ENCODE data around the gene TJP3.

The TJP3 gene

DNA sequence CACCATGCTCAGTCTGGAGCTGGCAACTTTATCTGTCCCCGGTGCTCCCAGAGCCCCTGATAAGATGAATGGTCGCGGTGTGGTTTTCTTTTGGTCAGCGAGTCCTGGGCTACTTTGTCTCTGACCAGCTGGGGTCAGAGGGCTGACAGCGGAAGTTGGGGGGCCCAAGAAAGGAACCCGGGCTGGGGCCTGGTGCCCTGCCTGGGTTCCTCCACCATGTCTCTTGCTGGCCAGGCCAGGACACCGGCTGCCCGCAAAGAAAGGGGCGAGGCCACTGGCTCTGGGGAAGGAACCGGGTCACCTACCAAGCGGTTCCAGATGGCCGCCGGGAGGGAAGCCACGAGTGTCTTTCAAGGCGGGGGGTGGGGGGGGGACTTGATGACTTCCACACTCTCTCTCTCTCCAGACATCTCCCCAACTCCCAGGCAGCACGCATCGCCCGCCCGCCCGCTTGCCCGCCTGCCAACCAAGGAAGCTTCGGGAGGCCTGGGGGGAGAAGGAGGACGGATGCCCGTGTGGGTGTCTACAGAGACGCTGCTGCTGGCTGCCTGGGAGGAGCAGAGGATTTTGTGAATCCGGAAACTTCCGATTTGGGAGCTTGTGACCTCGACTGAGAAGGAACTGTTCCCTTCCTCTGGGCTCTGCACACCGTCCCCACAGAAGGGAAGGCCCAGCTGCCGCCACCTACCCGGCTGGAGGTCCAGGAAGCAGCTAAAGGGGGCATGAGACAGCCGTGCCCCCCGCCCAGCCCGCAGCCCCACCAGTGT, 9.0 kb upstream of the TJP3 start:
- TF ChIP-seq, protein P1, sequence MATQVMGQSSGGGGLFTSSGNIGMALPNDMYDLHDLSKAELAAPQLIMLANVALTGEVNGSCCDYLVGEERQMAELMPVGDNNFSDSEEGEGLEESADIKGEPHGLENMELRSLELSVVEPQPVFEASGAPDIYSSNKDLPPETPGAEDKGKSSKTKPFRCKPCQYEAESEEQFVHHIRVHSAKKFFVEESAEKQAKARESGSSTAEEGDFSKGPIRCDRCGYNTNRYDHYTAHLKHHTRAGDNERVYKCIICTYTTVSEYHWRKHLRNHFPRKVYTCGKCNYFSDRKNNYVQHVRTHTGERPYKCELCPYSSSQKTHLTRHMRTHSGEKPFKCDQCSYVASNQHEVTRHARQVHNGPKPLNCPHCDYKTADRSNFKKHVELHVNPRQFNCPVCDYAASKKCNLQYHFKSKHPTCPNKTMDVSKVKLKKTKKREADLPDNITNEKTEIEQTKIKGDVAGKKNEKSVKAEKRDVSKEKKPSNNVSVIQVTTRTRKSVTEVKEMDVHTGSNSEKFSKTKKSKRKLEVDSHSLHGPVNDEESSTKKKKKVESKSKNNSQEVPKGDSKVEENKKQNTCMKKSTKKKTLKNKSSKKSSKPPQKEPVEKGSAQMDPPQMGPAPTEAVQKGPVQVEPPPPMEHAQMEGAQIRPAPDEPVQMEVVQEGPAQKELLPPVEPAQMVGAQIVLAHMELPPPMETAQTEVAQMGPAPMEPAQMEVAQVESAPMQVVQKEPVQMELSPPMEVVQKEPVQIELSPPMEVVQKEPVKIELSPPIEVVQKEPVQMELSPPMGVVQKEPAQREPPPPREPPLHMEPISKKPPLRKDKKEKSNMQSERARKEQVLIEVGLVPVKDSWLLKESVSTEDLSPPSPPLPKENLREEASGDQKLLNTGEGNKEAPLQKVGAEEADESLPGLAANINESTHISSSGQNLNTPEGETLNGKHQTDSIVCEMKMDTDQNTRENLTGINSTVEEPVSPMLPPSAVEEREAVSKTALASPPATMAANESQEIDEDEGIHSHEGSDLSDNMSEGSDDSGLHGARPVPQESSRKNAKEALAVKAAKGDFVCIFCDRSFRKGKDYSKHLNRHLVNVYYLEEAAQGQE (IDR thresholded peaks at IDR 0.05; ENCODE audit: insufficient read depth in 1 of 2, low read depth in 2 of 2, low read length in 2 of 2), result no peak
- TF ChIP-seq FOXP2 (optimal IDR thresholded peaks at IDR 0.05; ENCODE audit: borderline replicate concordance, extremely low read depth, extremely low read length, insufficient read depth), result no peak
- no peak for TF ChIP-seq TAF1 (IDR thresholded peaks at IDR 0.05; ENCODE audit: borderline replicate concordance, insufficient read depth, low read length)
- no peak for TF ChIP-seq SIN3A (IDR thresholded peaks at IDR 0.05; ENCODE audit: borderline replicate concordance, insufficient read depth, low read length)
- no peak for TF ChIP-seq POLR2AphosphoS5 (IDR thresholded peaks at IDR 0.05; ENCODE audit: low read depth, low read length)

- no peak for TF ChIP-seq TAF1 (IDR thresholded peaks at IDR 0.05; ENCODE audit: borderline replicate concordance, insufficient read depth, low read length)
- no peak for TF ChIP-seq POLR2AphosphoS5 (IDR thresholded peaks at IDR 0.05; ENCODE audit: low read depth, low read length)
- TF ChIP-seq SIN3A (IDR thresholded peaks at IDR 0.05; ENCODE audit: borderline replicate concordance, insufficient read depth, low read length), result no peak
- TF ChIP-seq FOXP2 (optimal IDR thresholded peaks at IDR 0.05; ENCODE audit: borderline replicate concordance, extremely low read depth, extremely low read length, insufficient read depth), result no peak
Observed at GRCh38 chr19:3699741-3700241, 8.4 kb upstream of the TJP3 start.

GRCh38 chr19:3700242-3701032, 7.7 kb upstream of the TJP3 start, which contains the start of gene PIP5K1C:
PIP5K1C (minus strand) TSS chr19:3700468; CDS start chr19:3700390, 78 bp downstream.
- peak; percentile 81 for TF ChIP-seq FOXP2 (optimal IDR thresholded peaks at IDR 0.05; ENCODE audit: borderline replicate concordance, extremely low read depth, extremely low read length, insufficient read depth)
- TF ChIP-seq TAF1 (IDR thresholded peaks at IDR 0.05; ENCODE audit: borderline replicate concordance, insufficient read depth, low read length), result no peak

DNA sequence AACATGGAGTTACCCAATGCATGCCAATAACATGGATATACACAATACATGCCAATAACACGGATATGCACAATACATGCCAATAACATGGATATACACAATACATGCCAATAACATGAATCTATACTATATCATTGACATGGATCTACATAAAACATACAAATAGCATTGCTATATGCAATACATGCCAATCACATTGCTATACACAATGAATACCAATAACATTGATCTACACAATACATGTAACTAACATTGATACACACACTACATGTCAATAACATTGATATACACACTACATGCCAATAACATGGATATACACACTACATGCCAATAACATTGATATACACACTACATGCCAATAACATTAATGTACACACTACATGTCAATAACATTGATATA, 7.0 kb upstream of the TJP3 start:
- TF ChIP-seq SIN3A (IDR thresholded peaks at IDR 0.05; ENCODE audit: borderline replicate concordance, insufficient read depth, low read length), result no peak
- no peak for TF ChIP-seq POLR2AphosphoS5 (IDR thresholded peaks at IDR 0.05; ENCODE audit: low read depth, low read length)
- no peak for TF ChIP-seq TAF1 (IDR thresholded peaks at IDR 0.05; ENCODE audit: borderline replicate concordance, insufficient read depth, low read length)
- TF ChIP-seq FOXP2 (optimal IDR thresholded peaks at IDR 0.05; ENCODE audit: borderline replicate concordance, extremely low read depth, extremely low read length, insufficient read depth), result no peak
- TF ChIP-seq, protein P1 (IDR thresholded peaks at IDR 0.05; ENCODE audit: insufficient read depth in 1 of 2, low read depth in 2 of 2, low read length in 2 of 2), result no peak

DNA sequence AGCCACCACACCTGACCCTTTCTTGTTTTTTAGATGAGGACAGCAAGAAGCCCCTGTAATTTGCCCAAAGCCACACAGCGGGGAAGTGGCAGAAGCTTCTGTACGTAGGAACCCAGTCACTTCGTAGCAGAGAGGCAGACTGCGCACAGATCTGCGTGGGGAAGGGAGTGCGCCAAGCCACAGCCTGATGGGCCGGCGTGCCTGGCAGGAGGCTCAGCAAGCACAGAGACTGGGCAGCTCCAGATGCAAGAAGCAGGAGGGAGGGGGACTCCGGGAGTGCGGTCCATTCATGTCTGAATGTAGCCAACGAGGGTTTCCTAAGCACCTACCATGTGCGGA, 347 bp upstream of the TJP3 start:
- no peak for TF ChIP-seq SIN3A (IDR thresholded peaks at IDR 0.05; ENCODE audit: borderline replicate concordance, insufficient read depth, low read length)
- TF ChIP-seq POLR2AphosphoS5 (IDR thresholded peaks at IDR 0.05; ENCODE audit: low read depth, low read length), result no peak
- TF ChIP-seq, protein P1 (IDR thresholded peaks at IDR 0.05; ENCODE audit: insufficient read depth in 1 of 2, low read depth in 2 of 2, low read length in 2 of 2), result no peak
- no peak for TF ChIP-seq TAF1 (IDR thresholded peaks at IDR 0.05; ENCODE audit: borderline replicate concordance, insufficient read depth, low read length)
- TF ChIP-seq FOXP2 (optimal IDR thresholded peaks at IDR 0.05; ENCODE audit: borderline replicate concordance, extremely low read depth, extremely low read length, insufficient read depth), result no peak

Measured in PFSK-1 (cell line).